ENCODE data around the gene PLAU. TPM values are rescaled to one million over a fixed set of nuclear protein-coding genes. Genes with fewer than 3 reads are reported as not detected.
"Not testable (repeated sequence)": the region's sequence is repeated elsewhere in the genome, so short reads cannot be mapped to it uniquely, and the experiment has no call there.

The PLAU gene
- polyA plus RNA-seq, 3 donors, result 13.3 to 17.6 (median 15.4) TPM

GRCh38 chr10:73874267-73875138 is 36.4 kb upstream of the PLAU start, which contains the start of gene CAMK2G:
CAMK2G (minus strand) TSS chr10:73874555; CDS start chr10:73874461, 94 bp downstream.
- peak; percentile 63 for DNase-seq

GRCh38 chr10:73875139-73875475 is 35.8 kb upstream of the PLAU start:
- no peak for DNase-seq

GRCh38 chr10:73876157-73876556 is 34.8 kb upstream of the PLAU start:
- no peak for DNase-seq

- DNase-seq, result no peak
Measured at GRCh38 chr10:73876566-73876965, 34.4 kb upstream of the PLAU start.

- DNase-seq, result no peak
Measured at GRCh38 chr10:73876971-73877370, 34.0 kb upstream of the PLAU start.

- DNase-seq, result no peak
Measured at GRCh38 chr10:73877533-73878160, 33.3 kb upstream of the PLAU start.

- no peak for DNase-seq
Measured at GRCh38 chr10:73878365-73878764, 32.6 kb upstream of the PLAU start.

- peak; percentile 70 for DNase-seq
Measured at GRCh38 chr10:73879296-73880173, 31.4 kb upstream of the PLAU start.

GRCh38 chr10:73881221-73881919 is 29.6 kb upstream of the PLAU start:
- no peak for DNase-seq

GRCh38 chr10:73884017-73884416 is 26.9 kb upstream of the PLAU start:
- DNase-seq, result no peak

GRCh38 chr10:73886085-73886529 is 24.8 kb upstream of the PLAU start:
- peak; percentile 62 for DNase-seq

- DNase-seq, result no peak
Measured at GRCh38 chr10:73886661-73887293, 24.2 kb upstream of the PLAU start.

- no peak for DNase-seq
Measured at GRCh38 chr10:73887294-73888039, 23.5 kb upstream of the PLAU start.

GRCh38 chr10:73888514-73888913 is 22.4 kb upstream of the PLAU start:
- DNase-seq, result no peak

GRCh38 chr10:73889014-73889413 is 21.9 kb upstream of the PLAU start:
- DNase-seq, result no peak

GRCh38 chr10:73889416-73889815 is 21.5 kb upstream of the PLAU start:
- DNase-seq, result not testable (repeated sequence)

GRCh38 chr10:73890261-73890660 is 20.7 kb upstream of the PLAU start:
- DNase-seq, result no peak

- not testable (repeated sequence) for DNase-seq
Measured at GRCh38 chr10:73890830-73891229, 20.1 kb upstream of the PLAU start.

GRCh38 chr10:73891540-73891939 is 19.4 kb upstream of the PLAU start:
- no peak for DNase-seq

GRCh38 chr10:73892310-73893030 is 18.5 kb upstream of the PLAU start:
- DNase-seq, result no peak

Measured in renal pelvis (tissue), 4 donors.